OCI-LY1 (cell line): ENCODE measurements around the gene SOCS1.
"Not testable (repeated sequence)": the region's sequence is repeated elsewhere in the genome, so short reads cannot be mapped to it uniquely, and the experiment has no call there.

ENCODE experiments used
- H2AFZ ChIP-seq: fragments of 200-600 bp; sonication (generic), shearing (Covaris generic); 2 replicates; pipeline ENCODE4 v1.6.0; 2014; ENCODE audit warnings: antibody characterized with exemption, mild to moderate bottlenecking, low read length
- H3F3A ChIP-seq: fragments of 200-600 bp; sonication (generic), shearing (Covaris generic); 2 replicates; pipeline ENCODE4 v1.6.0; 2014; ENCODE audit warnings: mild to moderate bottlenecking, antibody characterized with exemption, low read length, moderate library complexity; ENCODE audit not compliant: insufficient read depth
- H3K27ac ChIP-seq: fragments of 200-600 bp; sonication (generic); 2 replicates; pipeline ENCODE4 v1.5.1; 2014; ENCODE audit warnings: low read length, mixed run types, mild to moderate bottlenecking, low read depth; ENCODE audit not compliant: poor library complexity, severe bottlenecking
- H3K27me3 ChIP-seq: fragments of 200-600 bp; sonication (generic); 2 replicates; pipeline ENCODE4 v1.6.0; 2014; ENCODE audit warnings: antibody characterized with exemption, mild to moderate bottlenecking, low read length, moderate library complexity; ENCODE audit not compliant: insufficient read depth
- H3K36me3 ChIP-seq: fragments of 200-600 bp; sonication (generic); 2 replicates; pipeline ENCODE4 v1.6.1; 2014; ENCODE audit warnings: mild to moderate bottlenecking, antibody characterized with exemption, low read length, moderate library complexity, mixed read lengths; ENCODE audit not compliant: insufficient read depth
- H3K4me1 ChIP-seq: fragments of 200-600 bp; sonication (generic); 2 replicates; pipeline ENCODE4 v1.5.1; 2014; ENCODE audit warnings: mild to moderate bottlenecking, low read length, moderate library complexity; ENCODE audit not compliant: insufficient read depth, severe bottlenecking
- H3K4me2 ChIP-seq: fragments of 200-600 bp; sonication (generic), shearing (Covaris generic); 2 replicates; pipeline ENCODE4 v1.6.1; 2014; ENCODE audit warnings: low read length
- H3K4me3 ChIP-seq: fragments of 200-600 bp; sonication (generic); 2 replicates; pipeline ENCODE4 v1.5.1; 2014; ENCODE audit warnings: low read length, low read depth, mild to moderate bottlenecking, mixed read lengths; ENCODE audit not compliant: poor library complexity, severe bottlenecking
- H3K79me2 ChIP-seq: fragments of 200-600 bp; shearing (Covaris generic); 2 replicates; pipeline ENCODE4 v1.6.1; 2016; ENCODE audit warnings: mixed run types, low read length, mixed read lengths; ENCODE audit not compliant: insufficient read depth
- H3K9ac ChIP-seq: fragments of 200-600 bp; sonication (generic), shearing (Covaris generic); 2 replicates; pipeline ENCODE4 v1.6.1; 2014; ENCODE audit warnings: mild to moderate bottlenecking, low read length, mixed read lengths
- H3K9me2 ChIP-seq: fragments of 200-600 bp; sonication (generic), shearing (Covaris generic); 2 replicates; pipeline ENCODE4 v1.6.1; 2014; ENCODE audit warnings: low read depth, mild to moderate bottlenecking, low read length, mixed read lengths
- H3K9me3 ChIP-seq: fragments of 200-600 bp; shearing (Covaris generic); 2 replicates; pipeline ENCODE4 v1.6.1; 2014; ENCODE audit warnings: low read length, mixed read lengths
- H4K20me1 ChIP-seq: fragments of 200-600 bp; sonication (generic), shearing (Covaris generic); 2 replicates; pipeline ENCODE4 v1.6.0; 2016; ENCODE audit warnings: mild to moderate bottlenecking, low read length; ENCODE audit not compliant: insufficient read depth
- CTCF ChIP-seq: fragments of 200-600 bp; sonication (generic), shearing (Covaris generic); IDR thresholded peaks from 2 replicates; pipeline ENCODE4 v1.5.1; 2017; ENCODE audit warnings: mild to moderate bottlenecking, antibody characterized with exemption, low read length, moderate library complexity, mixed read lengths
- EZH2 ChIP-seq: fragments of 200-600 bp; sonication (generic), shearing (Covaris generic); IDR thresholded peaks from 2 replicates; pipeline ENCODE4 v1.8.0; 2017; ENCODE audit warnings: borderline replicate concordance, mixed run types, mild to moderate bottlenecking, antibody characterized with exemption, low read length, moderate library complexity, mixed read lengths

SOCS1 gene

GRCh38 chr16:11224894-11225676, 30.9 kb downstream of the SOCS1 start:
- no peaks in the 10 kb centered on the region for H3K9me3 ChIP-seq
- TF ChIP-seq CTCF (no peak), EZH2 (no peak)
- no peaks in the 10 kb centered on the region for H3F3A ChIP-seq
- H3K4me2 ChIP-seq: peak overlapping the region; percentile 50
- no peak overlapping the region for H2AFZ ChIP-seq
- no peaks in the 10 kb centered on the region for H3K9me2 ChIP-seq
- H3K27ac ChIP-seq: no peak overlapping the region
- H3K4me3 ChIP-seq: peak overlapping the region; percentile 29
- H3K79me2 ChIP-seq: no peaks in the 10 kb centered on the region
- no peaks in the 10 kb centered on the region for H3K36me3 ChIP-seq
- H3K4me1 ChIP-seq: peaks cover 19% of the 10 kb centered on the region
- H4K20me1 ChIP-seq: no peaks in the 10 kb centered on the region
- H3K27me3 ChIP-seq: no peaks in the 10 kb centered on the region; the same call in 1 of the 2 replicates
- no peak overlapping the region for H3K9ac ChIP-seq

- no peak overlapping the region for H3K9ac ChIP-seq
- 0 out of 2 replicates have a peak, but pooled peaks cover 1% of the 10 kb centered on the region for H3K9me3 ChIP-seq
- no peak overlapping the region for H3K27ac ChIP-seq
- no peaks in the 10 kb centered on the region; the same call in 1 of the 2 replicates for H3K27me3 ChIP-seq
- no peaks in the 10 kb centered on the region for H3K36me3 ChIP-seq
- no peak overlapping the region for H2AFZ ChIP-seq
- no peaks in the 10 kb centered on the region for H3K79me2 ChIP-seq
- no peak overlapping the region for H3K4me3 ChIP-seq
- peak overlapping the region; percentile 50; the same call in 1 of the 2 replicates for H3K4me2 ChIP-seq
- TF ChIP-seq CTCF: no peak
- no peak for TF ChIP-seq EZH2
- peaks cover 19% of the 10 kb centered on the region for H3K4me1 ChIP-seq
- no peaks in the 10 kb centered on the region for H3K9me2 ChIP-seq
- no peaks in the 10 kb centered on the region for H4K20me1 ChIP-seq
- no peaks in the 10 kb centered on the region for H3F3A ChIP-seq
These were observed 31.7 kb downstream of the SOCS1 start for GRCh38 chr16:11224096-11224893.

- H2AFZ ChIP-seq, H3F3A ChIP-seq, H3K9ac ChIP-seq, H3K36me3 ChIP-seq, H3K9me2 ChIP-seq, H3K27me3 ChIP-seq, H4K20me1 ChIP-seq, H3K4me3 ChIP-seq, H3K27ac ChIP-seq, H3K4me2 ChIP-seq, H3K79me2 ChIP-seq: not testable (repeated sequence)
- H3K9me3 ChIP-seq: peaks cover 16% of the 10 kb centered on the region
- peaks cover 16% of the 10 kb centered on the region for H3K4me1 ChIP-seq
These were observed 35.5 kb downstream of the SOCS1 start for GRCh38 chr16:11220507-11220906.
